Pancreas (tissue), 10 donors: Measurements from ENCODE around the gene CCDC81. TPM values are rescaled to one million over a fixed set of nuclear protein-coding genes. Genes with fewer than 3 reads are reported as not detected.

Experiments
- ATAC-seq, 4 donors: fragments of 200-7000 bp; cut with Tn5 transposase; one replicate each; pipeline versions ENCODE4 v1.8.0 to v1.9.1; 2020; ENCODE audit warnings: mild to moderate bottlenecking in 4 of 4, moderate library complexity in 4 of 4
- DNase-seq, 6 donors: peaks; one replicate each; pipeline ENCODE4 v3.0.0-alpha.2; 2020
- FAIRE-seq: peaks from 2 replicates; lab custom pipeline; 2012; peaks lifted over from hg19 to GRCh38; lab: Jason Lieb, UNC
- H3K27ac ChIP-seq, 4 donors: fragments of 200-600 bp; sonication (generic); 1 replicate in 3 of 4; 2 replicates in 1 of 4; pipeline versions ENCODE4 v1.5.0 to v1.8.0; 2020
- H3K27me3 ChIP-seq, 4 donors: fragments of 200-600 bp; one replicate each; pipeline ENCODE4 v1.8.0; 2021
- H3K36me3 ChIP-seq, 3 donors: fragments of 200-600 bp; sonication (generic) in 1 of 3; one replicate each; pipeline versions ENCODE4 v1.5.0 to v1.8.0; 2020 to 2021
- H3K4me1 ChIP-seq, 3 donors: fragments of 200-600 bp; one replicate each; pipeline ENCODE4 v1.8.0; 2021
- H3K4me3 ChIP-seq, 4 donors: fragments of 200-600 bp; sonication (generic) in 2 of 4; one replicate each; pipeline versions ENCODE4 v1.5.0 to v1.8.0; 2020 to 2021
- H3K9me3 ChIP-seq, 4 donors: fragments of 200-600 bp; one replicate each; pipeline ENCODE4 v1.8.0; 2021
- CTCF ChIP-seq, 4 donors: fragments of 200-600 bp; sonication (generic) in 3 of 4; IDR thresholded peaks; one replicate each; pipeline versions ENCODE4 v1.5.0 to v1.8.0; 2021; ENCODE audit warnings: antibody characterized with exemption in 4 of 4
- WGBS, 2 donors: extraction: QIAGEN DNeasy Blood & Tissue Kit; methylation state at CpG; one replicate each; pipeline ENCODE4 v1.1.7; 2013; 5-methylcytosine and 5-hydroxymethylcytosine counted together
- intact Hi-C, 3 donors: fragments of 100-400 bp; cut with DNase I; formaldehyde crosslinking; loops; one replicate each; pipeline versions ENCODE4 v1.11.1 to v1.14.2; 2022
- polyA plus RNA-seq, 2 donors: library from polyadenylated mRNA; stranded (reverse); fragments of 200-250 nt; gene quantifications; one replicate each; pipeline ENCODE4 v1.2.3, GENCODE V29; 2013
- total RNA-seq, 6 donors: library from RNA; stranded (reverse); fragmentation: NEBNext Ultra II Directional in 4 of 6; extraction: Animal tissue kit (Norgen Biotek cat#: 25700) in 4 of 6; gene quantifications; one replicate each; pipeline versions ENCODE4 v1.2.1 to v1.2.4, GENCODE V29; 2021 to 2023
- donor health status: healthy with polysubstance abuse.
- donor health status: DM: no; HTN: no; CAD: no; lungs with moderate emphysema.
- donor health status: DM: no; HTN: no; CAD: no.
- donor health status: control.
- donor health status: control.
- donor health status: Bipolar disorder and iron deficiency.
- donor health status: DM: yes; HTN: yes; CAD: no.
- donor health status: DM: no; HTN: no; CAD: no.
- donor health status: DM: no; HTN: no; CAD: no.
- donor health status: DM: yes; HTN: yes; CAD: no.

The CCDC81 gene
- total and polyA plus RNA-seq, 8 donors: 0.09 to 0.77 (median 0.34) TPM; not detected in 1

GRCh38 chr11:86440305-86440716 lies 65.6 kb downstream of the CCDC81 start:
- DNase-seq (no peak), ATAC-seq (peak in 3 of 4 donors; percentile 60 to 77 (median 65)), FAIRE-seq (no peak)
- no peak overlapping the region for H3K4me3 ChIP-seq
- peaks cover 0 to 6% (median 0%) of the 10 kb centered on the region in 3 donors for H3K4me1 ChIP-seq
- H3K27ac ChIP-seq: no peak overlapping the region
- H3K36me3 ChIP-seq: no peaks in the 10 kb centered on the region
- TF ChIP-seq CTCF (IDR thresholded peaks at IDR 0.05): no peak
- WGBS, 2 donors: 88 to 98% methylated on average over 3 of the region's 3 CpGs
- no peaks in the 10 kb centered on the region for H3K9me3 ChIP-seq
- H3K27me3 ChIP-seq: no peaks in the 10 kb centered on the region
- intact Hi-C loops: no loop called here

GRCh38 chr11:86440843-86441242 lies 66.2 kb downstream of the CCDC81 start:
- H3K4me3 ChIP-seq: no peak overlapping the region
- H3K4me1 ChIP-seq: peaks cover 0 to 6% (median 0%) of the 10 kb centered on the region in 3 donors
- H3K27me3 ChIP-seq: no peaks in the 10 kb centered on the region
- intact Hi-C loops: no loop called here
- no peak for FAIRE-seq
- no peak for DNase-seq
- no peaks in the 10 kb centered on the region for H3K9me3 ChIP-seq
- no peak for TF ChIP-seq CTCF (IDR thresholded peaks at IDR 0.05)
- WGBS, 2 donors: 84 to 92% methylated on average over 2 of the region's 2 CpGs
- H3K27ac ChIP-seq: no peak overlapping the region
- peak in 1 of 4 donors; percentile 17 for ATAC-seq
- no peaks in the 10 kb centered on the region for H3K36me3 ChIP-seq

GRCh38 chr11:86442420-86442819 lies 67.7 kb downstream of the CCDC81 start:
- Histone ChIP-seq H3K4me1 (peaks cover 0 to 6% (median 0%) of the 10 kb centered on the region in 3 donors), H3K4me3 (no peak overlapping the region), H3K36me3 (no peaks in the 10 kb centered on the region), H3K27ac (no peak overlapping the region), H3K27me3 (no peaks in the 10 kb centered on the region), H3K9me3 (no peaks in the 10 kb centered on the region)
- 83 to 88% methylated on average over 2 of the region's 2 CpGs for WGBS, 2 donors
- DNase-seq: no peak
- no peak for TF ChIP-seq CTCF (IDR thresholded peaks at IDR 0.05)
- peak in 2 of 4 donors; percentile 8 to 40 for ATAC-seq
- intact Hi-C loops: no loop called here
- no peak for FAIRE-seq

GRCh38 chr11:86442827-86443226 lies 68.1 kb downstream of the CCDC81 start:
- Histone ChIP-seq H3K4me3 (no peak overlapping the region), H3K27me3 (no peaks in the 10 kb centered on the region), H3K9me3 (no peaks in the 10 kb centered on the region), H3K27ac (no peak overlapping the region), H3K4me1 (peaks cover 0 to 6% (median 0%) of the 10 kb centered on the region in 3 donors), H3K36me3 (no peaks in the 10 kb centered on the region)
- TF ChIP-seq CTCF (IDR thresholded peaks at IDR 0.05): no peak
- ATAC-seq (no peak), DNase-seq (no peak), FAIRE-seq (no peak)
- intact Hi-C loops: no loop called here
- 85 to 91% methylated on average over 5 of the region's 5 CpGs for WGBS, 2 donors

GRCh38 chr11:86443415-86443814 lies 68.7 kb downstream of the CCDC81 start:
- ATAC-seq: no peak
- Histone ChIP-seq H3K27me3 (no peaks in the 10 kb centered on the region), H3K4me1 (peaks cover 0 to 4% (median 0%) of the 10 kb centered on the region in 3 donors), H3K4me3 (no peak overlapping the region), H3K36me3 (no peaks in the 10 kb centered on the region), H3K27ac (no peak overlapping the region), H3K9me3 (no peaks in the 10 kb centered on the region)
- intact Hi-C loops: no loop called here
- no peak for FAIRE-seq
- DNase-seq: no peak
- no peak for TF ChIP-seq CTCF (IDR thresholded peaks at IDR 0.05)
- WGBS, 2 donors: 2 to 6% methylated on average over 1 of the region's 1 CpG
